HG02610 (cell line): Measurements from ENCODE around the gene CACNG4.

Experiments used
- ATAC-seq: cut with Tn5 transposase; IDR thresholded peaks from one replicate; pipeline ENCODE4 v1.9.1; 2021; ENCODE audit warnings: mild to moderate bottlenecking, moderate library complexity; ENCODE audit not compliant: unreplicated experiment

Gene CACNG4

GRCh38 chr17:67015001-67015400 lies 50.5 kb downstream of the CACNG4 start:
- ATAC-seq: no peak

- no peak for ATAC-seq
Measured at GRCh38 chr17:67016039-67016762, 51.7 kb downstream of the CACNG4 start.

GRCh38 chr17:67017910-67018309 lies 53.4 kb downstream of the CACNG4 start:
- no peak for ATAC-seq

GRCh38 chr17:67018471-67019434 lies 54.2 kb downstream of the CACNG4 start:
- ATAC-seq: no peak

GRCh38 chr17:67019809-67020208 lies 55.3 kb downstream of the CACNG4 start:
- ATAC-seq: no peak

- no peak for ATAC-seq
Measured at GRCh38 chr17:67020293-67020766, 55.8 kb downstream of the CACNG4 start.

- ATAC-seq: no peak
Measured at GRCh38 chr17:67021196-67021595, 56.7 kb downstream of the CACNG4 start.

GRCh38 chr17:67021743-67022450 lies 57.4 kb downstream of the CACNG4 start:
- ATAC-seq: no peak

GRCh38 chr17:67022451-67022810 lies 57.9 kb downstream of the CACNG4 start:
- ATAC-seq: no peak

- ATAC-seq: no peak
Measured at GRCh38 chr17:67024736-67025135, 60.2 kb downstream of the CACNG4 start.

GRCh38 chr17:67025216-67025792 lies 60.8 kb downstream of the CACNG4 start:
- ATAC-seq: no peak

- no peak for ATAC-seq
Measured at GRCh38 chr17:67026341-67026740, 61.8 kb downstream of the CACNG4 start.

- no peak for ATAC-seq
Measured at GRCh38 chr17:67027031-67027628, 62.6 kb downstream of the CACNG4 start.

- no peak for ATAC-seq
Measured at GRCh38 chr17:67030641-67031040, 66.1 kb downstream of the CACNG4 start.

- ATAC-seq: no peak
Measured at GRCh38 chr17:67032382-67032781, 67.9 kb downstream of the CACNG4 start.

GRCh38 chr17:67032985-67033384 lies 68.5 kb downstream of the CACNG4 start:
- ATAC-seq: no peak

- ATAC-seq: no peak
Measured at GRCh38 chr17:67033613-67034012, 69.1 kb downstream of the CACNG4 start.

GRCh38 chr17:67035131-67036083 lies 70.9 kb downstream of the CACNG4 start:
- ATAC-seq: peak; percentile 89

- no peak for ATAC-seq
Measured at GRCh38 chr17:67038861-67039365, 74.4 kb downstream of the CACNG4 start.
